IMR-90 (cell line): Measurements from ENCODE around the gene NUDT4B.
"Not testable (repeated sequence)": the region's sequence is repeated elsewhere in the genome, so short reads cannot be mapped to it uniquely, and the experiment has no call there.

Experiments used
- BHLHE40 ChIP-seq: fragments of 150-350 bp; IDR thresholded peaks from 2 replicates; pipeline ENCODE4 v1.6.1; 2016; ENCODE audit warnings: mild to moderate bottlenecking, low read depth, low read length
- CEBPB ChIP-seq: IDR thresholded peaks from 2 replicates; pipeline ENCODE4 v1.6.1; 2012; ENCODE audit warnings: low read depth, low read length, improper control_type of control experiment
- CHD1 ChIP-seq: IDR thresholded peaks from 2 replicates; pipeline ENCODE4 v1.6.1; 2012; ENCODE audit warnings: low read depth, low read length, improper control_type of control experiment
- CTCF ChIP-seq: conservative IDR thresholded peaks from 2 replicates; pipeline ENCODE4 v1.5.1; 2012; ENCODE audit warnings: mild to moderate bottlenecking, low read depth, low read length, improper control_type of control experiment
- FOS ChIP-seq: fragments of 150-350 bp; IDR thresholded peaks from 2 replicates; pipeline ENCODE4 v1.6.1; 2016; ENCODE audit warnings: low read depth, low read length
- MAFK ChIP-seq: IDR thresholded peaks from 2 replicates; pipeline ENCODE4 v1.6.1; 2012; ENCODE audit warnings: low read depth, low read length, improper control_type of control experiment
- MAZ ChIP-seq: IDR thresholded peaks from 2 replicates; pipeline ENCODE4 v1.6.1; 2012; ENCODE audit warnings: low read depth, mild to moderate bottlenecking, low read length, improper control_type of control experiment, moderate library complexity, borderline replicate concordance
- MXI1 ChIP-seq: IDR thresholded peaks from 2 replicates; pipeline ENCODE4 v1.6.1; 2012; ENCODE audit warnings: low read depth, mild to moderate bottlenecking, low read length, moderate library complexity, borderline replicate concordance
- NFE2L2 ChIP-seq: fragments of 150-350 bp; IDR thresholded peaks from 2 replicates; pipeline ENCODE4 v1.6.1; 2016; ENCODE audit warnings: low read depth, mild to moderate bottlenecking, low read length
- POLR2A ChIP-seq: IDR thresholded peaks from 2 replicates; pipeline ENCODE4 v1.6.1; 2012; ENCODE audit warnings: mild to moderate bottlenecking, low read depth, low read length
- RAD21 ChIP-seq: IDR thresholded peaks from 2 replicates; pipeline ENCODE4 v1.6.1; 2012; ENCODE audit warnings: low read length, improper control_type of control experiment
- RCOR1 ChIP-seq: IDR thresholded peaks from 2 replicates; pipeline ENCODE4 v1.6.1; 2012; ENCODE audit warnings: mild to moderate bottlenecking, low read length, improper control_type of control experiment; ENCODE audit not compliant: insufficient replicate concordance
- SMC3 ChIP-seq: fragments of 150-350 bp; IDR thresholded peaks from 2 replicates; pipeline ENCODE4 v1.6.1; 2016; ENCODE audit warnings: low read depth, mild to moderate bottlenecking, antibody characterized with exemption, low read length, moderate library complexity
- TF ChIP-seq, protein P1 (sequence below): fragments of 150-350 bp; IDR thresholded peaks from 2 replicates; pipeline ENCODE4 v1.6.1; 2017; ENCODE audit warnings: mild to moderate bottlenecking, antibody characterized with exemption, low read length, low read depth

GRCh38 chr1:148743200-148743599 is 5.4 kb upstream of the NUDT4B start:
- not testable (repeated sequence) for TF ChIP-seq CTCF, POLR2A, CEBPB, FOS, MAFK, CHD1, MXI1, BHLHE40, RAD21, SMC3, MAZ, NFE2L2, RCOR1
- TF ChIP-seq, protein P1, sequence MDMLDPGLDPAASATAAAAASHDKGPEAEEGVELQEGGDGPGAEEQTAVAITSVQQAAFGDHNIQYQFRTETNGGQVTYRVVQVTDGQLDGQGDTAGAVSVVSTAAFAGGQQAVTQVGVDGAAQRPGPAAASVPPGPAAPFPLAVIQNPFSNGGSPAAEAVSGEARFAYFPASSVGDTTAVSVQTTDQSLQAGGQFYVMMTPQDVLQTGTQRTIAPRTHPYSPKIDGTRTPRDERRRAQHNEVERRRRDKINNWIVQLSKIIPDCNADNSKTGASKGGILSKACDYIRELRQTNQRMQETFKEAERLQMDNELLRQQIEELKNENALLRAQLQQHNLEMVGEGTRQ: not testable (repeated sequence)
